ENCODE data around the gene PIP.
"Not testable (repeated sequence)": the region's sequence is repeated elsewhere in the genome, so short reads cannot be mapped to it uniquely, and the experiment has no call there.

PIP gene

DNA sequence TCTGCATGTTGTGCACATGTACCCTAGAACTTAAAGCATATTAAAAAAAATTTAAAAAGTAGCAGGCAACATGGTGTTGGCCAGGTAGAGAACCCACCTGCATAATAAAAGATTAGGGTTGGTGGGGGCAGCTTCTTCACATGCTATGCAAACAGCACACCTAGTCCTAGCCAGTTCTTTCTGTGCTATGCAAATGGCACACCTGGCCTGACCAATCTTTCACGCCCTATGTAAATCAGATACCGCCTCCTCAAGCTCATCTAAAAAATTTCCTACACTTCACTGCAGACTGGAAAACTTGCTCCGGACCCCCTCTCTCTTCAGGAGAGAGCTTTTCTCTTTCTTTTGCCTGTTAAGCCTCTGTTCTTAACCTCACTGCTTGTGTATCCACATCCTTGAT is 14.5 kb upstream of the PIP start:
- no peak for DNase-seq
- Histone ChIP-seq H3K36me3 (replicated peaks) (no peaks in the 10 kb centered on the region), H3K4me3 (ENCODE audit: low read depth, low read length) (no peak overlapping the region), H3K27me3 (replicated peaks) (no peaks in the 10 kb centered on the region), H3K27ac (no peak overlapping the region)
- TF ChIP-seq, protein P1, sequence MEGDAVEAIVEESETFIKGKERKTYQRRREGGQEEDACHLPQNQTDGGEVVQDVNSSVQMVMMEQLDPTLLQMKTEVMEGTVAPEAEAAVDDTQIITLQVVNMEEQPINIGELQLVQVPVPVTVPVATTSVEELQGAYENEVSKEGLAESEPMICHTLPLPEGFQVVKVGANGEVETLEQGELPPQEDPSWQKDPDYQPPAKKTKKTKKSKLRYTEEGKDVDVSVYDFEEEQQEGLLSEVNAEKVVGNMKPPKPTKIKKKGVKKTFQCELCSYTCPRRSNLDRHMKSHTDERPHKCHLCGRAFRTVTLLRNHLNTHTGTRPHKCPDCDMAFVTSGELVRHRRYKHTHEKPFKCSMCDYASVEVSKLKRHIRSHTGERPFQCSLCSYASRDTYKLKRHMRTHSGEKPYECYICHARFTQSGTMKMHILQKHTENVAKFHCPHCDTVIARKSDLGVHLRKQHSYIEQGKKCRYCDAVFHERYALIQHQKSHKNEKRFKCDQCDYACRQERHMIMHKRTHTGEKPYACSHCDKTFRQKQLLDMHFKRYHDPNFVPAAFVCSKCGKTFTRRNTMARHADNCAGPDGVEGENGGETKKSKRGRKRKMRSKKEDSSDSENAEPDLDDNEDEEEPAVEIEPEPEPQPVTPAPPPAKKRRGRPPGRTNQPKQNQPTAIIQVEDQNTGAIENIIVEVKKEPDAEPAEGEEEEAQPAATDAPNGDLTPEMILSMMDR (IDR thresholded peaks at IDR 0.05; ENCODE audit: low read depth, low read length, missing control alignments) = no peak
- in situ Hi-C loops (cut with HindIII; ENCODE audit: low pct_ligation_motif_present, low sequenced_read_pairs) = no loop called here

DNA sequence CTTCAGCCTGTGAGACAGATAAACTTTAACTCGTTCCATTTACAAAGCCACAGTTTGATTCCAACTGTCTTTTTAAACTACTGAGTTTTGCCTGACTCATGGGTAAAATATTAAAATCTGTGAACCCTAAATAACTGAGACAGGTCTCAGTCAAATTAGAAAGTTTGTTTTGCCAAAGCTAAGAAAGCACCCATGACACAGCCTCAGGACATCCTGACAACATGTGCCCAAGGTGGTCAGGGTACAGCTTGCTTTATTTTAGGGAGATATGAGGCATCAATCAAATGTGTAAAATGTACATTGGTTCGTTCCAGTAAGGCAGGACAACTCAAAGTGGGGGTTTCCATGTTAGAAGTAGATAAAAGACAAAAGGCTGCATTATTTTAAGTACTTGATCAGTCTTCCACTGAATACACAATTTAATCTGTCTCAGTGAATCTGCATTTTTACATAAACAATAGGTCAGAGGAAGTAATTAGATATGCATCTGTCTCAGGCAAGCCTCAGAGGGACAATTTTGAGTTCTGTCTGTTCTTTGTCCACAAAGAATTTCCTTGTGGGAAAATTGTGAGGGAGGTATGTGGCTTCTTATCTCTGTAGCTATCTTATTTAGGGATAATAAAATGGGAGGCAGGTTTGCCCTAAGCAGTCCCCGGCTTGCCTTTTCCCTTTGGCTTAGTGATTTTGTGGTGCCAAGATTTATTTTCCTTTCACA is 11.0 kb upstream of the PIP start:
- Histone ChIP-seq H3K36me3 (replicated peaks) (no peaks in the 10 kb centered on the region), H3K27me3 (replicated peaks) (no peaks in the 10 kb centered on the region), H3K27ac (no peak overlapping the region), H3K4me3 (ENCODE audit: low read depth, low read length) (no peak overlapping the region)
- no peak for DNase-seq
- TF ChIP-seq, protein P1 (IDR thresholded peaks at IDR 0.05; ENCODE audit: low read depth, low read length, missing control alignments) = no peak
- in situ Hi-C loops (cut with HindIII; ENCODE audit: low pct_ligation_motif_present, low sequenced_read_pairs) = no loop called here

DNA sequence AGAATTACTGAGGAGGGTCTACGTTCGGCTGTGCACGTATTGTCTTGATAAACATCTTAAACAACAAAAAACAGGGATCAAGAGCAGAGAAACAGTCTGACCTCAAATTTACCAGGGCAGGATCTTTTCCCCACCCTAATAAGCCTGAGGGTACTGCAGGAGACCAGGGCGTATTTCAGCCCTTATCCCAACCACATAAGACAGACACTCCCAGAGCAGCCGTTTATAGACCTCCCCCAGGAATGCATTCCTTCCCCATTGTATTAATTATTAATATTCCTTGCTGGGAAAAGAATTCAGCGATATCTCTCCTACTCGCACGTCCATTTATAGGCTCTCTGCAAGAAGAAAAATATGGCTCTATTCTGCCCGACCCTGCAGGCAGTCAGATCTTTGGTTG is 8.6 kb upstream of the PIP start:
- H3K36me3 ChIP-seq (replicated peaks); H3K27me3 ChIP-seq (replicated peaks); DNase-seq; in situ Hi-C loops (cut with HindIII; ENCODE audit: low pct_ligation_motif_present, low sequenced_read_pairs); H3K4me3 ChIP-seq (ENCODE audit: low read depth, low read length); H3K27ac ChIP-seq: not testable (repeated sequence)

DNA sequence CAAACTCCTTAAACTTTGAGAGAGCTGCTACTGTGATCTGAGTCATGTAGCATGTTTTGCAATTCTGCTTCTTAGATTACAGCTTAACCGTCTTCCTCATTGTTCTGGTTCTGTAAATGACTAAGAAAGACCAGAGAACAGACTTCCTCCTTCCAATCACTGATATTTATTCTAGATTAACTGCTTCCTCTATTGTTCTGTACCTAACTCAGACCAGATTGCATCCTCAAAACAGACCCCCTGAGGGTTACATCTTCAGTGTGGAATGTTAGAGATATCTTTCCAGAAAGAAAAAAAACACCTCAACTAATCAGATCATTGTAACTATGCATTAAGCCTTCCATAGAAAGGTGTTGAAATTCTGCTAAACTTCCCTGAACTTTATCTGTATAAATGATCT is 5.7 kb upstream of the PIP start:
- H3K27me3 ChIP-seq (replicated peaks) = no peaks in the 10 kb centered on the region
- no peak overlapping the region for H3K4me3 ChIP-seq (ENCODE audit: low read depth, low read length)
- no peak overlapping the region for H3K27ac ChIP-seq
- H3K36me3 ChIP-seq (replicated peaks) = no peaks in the 10 kb centered on the region
- in situ Hi-C loops (cut with HindIII; ENCODE audit: low pct_ligation_motif_present, low sequenced_read_pairs) = no loop called here
- DNase-seq = peak; percentile 24
- TF ChIP-seq, protein P1 (IDR thresholded peaks at IDR 0.05; ENCODE audit: low read depth, low read length, missing control alignments) = no peak

DNA sequence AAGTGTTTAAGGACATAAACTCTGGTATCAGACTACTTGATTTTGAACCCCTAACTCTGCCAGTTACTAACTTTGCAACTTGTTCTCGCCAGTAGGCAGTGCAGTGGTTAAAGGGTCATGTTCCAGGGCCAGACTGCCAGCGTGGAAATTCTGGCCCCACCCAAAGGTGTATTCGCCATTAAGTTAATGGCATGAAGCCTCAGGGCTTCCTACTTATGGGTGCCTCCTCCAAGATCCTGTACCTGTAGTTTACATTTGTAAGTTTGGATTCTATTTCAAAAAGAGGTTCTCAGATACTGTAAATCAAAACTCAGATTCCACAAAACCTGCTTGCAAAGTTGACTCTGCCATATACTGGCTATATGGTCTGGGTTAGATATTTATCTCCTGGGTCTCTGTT is 2.8 kb upstream of the PIP start:
- no peak for DNase-seq
- H3K27me3 ChIP-seq (replicated peaks) = no peaks in the 10 kb centered on the region
- in situ Hi-C loops (cut with HindIII; ENCODE audit: low pct_ligation_motif_present, low sequenced_read_pairs) = no loop called here
- no peak overlapping the region for H3K4me3 ChIP-seq (ENCODE audit: low read depth, low read length)
- no peaks in the 10 kb centered on the region for H3K36me3 ChIP-seq (replicated peaks)
- TF ChIP-seq, protein P1 (IDR thresholded peaks at IDR 0.05; ENCODE audit: low read depth, low read length, missing control alignments) = no peak
- no peak overlapping the region for H3K27ac ChIP-seq

DNA sequence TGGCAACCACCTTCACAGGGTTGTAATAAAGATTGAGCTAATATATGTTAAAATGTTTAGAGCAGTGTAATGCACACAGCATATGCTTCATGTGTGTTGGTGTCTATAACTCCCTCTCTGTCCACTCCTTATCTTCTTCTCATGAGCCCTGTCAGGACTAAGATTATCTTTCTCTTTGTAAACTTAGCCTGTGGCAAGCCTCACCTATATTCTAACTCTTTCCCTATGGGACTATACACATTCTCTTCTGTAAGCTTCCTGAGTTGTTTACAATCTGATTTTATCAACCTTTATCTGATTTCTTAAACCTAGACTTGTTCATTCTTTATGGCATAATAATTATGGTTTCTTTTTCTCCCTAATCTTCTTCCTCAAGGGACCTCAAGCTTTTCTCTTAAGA is 2.4 kb upstream of the PIP start:
- in situ Hi-C loops (cut with HindIII; ENCODE audit: low pct_ligation_motif_present, low sequenced_read_pairs) = no loop called here

More for the DNA sequence above, 2.4 kb upstream of the PIP start:
- H3K27ac ChIP-seq = no peak overlapping the region
- H3K36me3 ChIP-seq (replicated peaks) = no peaks in the 10 kb centered on the region
- no peak for DNase-seq
- TF ChIP-seq, protein P1 (IDR thresholded peaks at IDR 0.05; ENCODE audit: low read depth, low read length, missing control alignments) = no peak
- no peaks in the 10 kb centered on the region for H3K27me3 ChIP-seq (replicated peaks)
- H3K4me3 ChIP-seq (ENCODE audit: low read depth, low read length) = no peak overlapping the region
